Subcutaneous adipose tissue (tissue), 4 donors: ENCODE results near the gene CEP85. TPM values are rescaled to one million over a fixed set of nuclear protein-coding genes. Genes with fewer than 3 reads are reported as not detected.

Source experiments
- CTCF ChIP-seq: fragments of 450-650 bp; IDR thresholded peaks from one replicate; pipeline ENCODE4 v1.5.1; 2016; ENCODE audit warnings: low read depth, mild to moderate bottlenecking, control low read depth, antibody characterized with exemption, moderate library complexity
- total RNA-seq, 4 donors: library from RNA; depleted of rRNA; stranded (reverse); fragments of >200 nt; gene quantifications; one replicate each; pipeline ENCODE4 v1.1.0, GENCODE V29; 2016

Gene CEP85
- total RNA-seq, 4 donors from 2014 or later = 3.7 to 5.4 (median 4.4) TPM

DNA sequence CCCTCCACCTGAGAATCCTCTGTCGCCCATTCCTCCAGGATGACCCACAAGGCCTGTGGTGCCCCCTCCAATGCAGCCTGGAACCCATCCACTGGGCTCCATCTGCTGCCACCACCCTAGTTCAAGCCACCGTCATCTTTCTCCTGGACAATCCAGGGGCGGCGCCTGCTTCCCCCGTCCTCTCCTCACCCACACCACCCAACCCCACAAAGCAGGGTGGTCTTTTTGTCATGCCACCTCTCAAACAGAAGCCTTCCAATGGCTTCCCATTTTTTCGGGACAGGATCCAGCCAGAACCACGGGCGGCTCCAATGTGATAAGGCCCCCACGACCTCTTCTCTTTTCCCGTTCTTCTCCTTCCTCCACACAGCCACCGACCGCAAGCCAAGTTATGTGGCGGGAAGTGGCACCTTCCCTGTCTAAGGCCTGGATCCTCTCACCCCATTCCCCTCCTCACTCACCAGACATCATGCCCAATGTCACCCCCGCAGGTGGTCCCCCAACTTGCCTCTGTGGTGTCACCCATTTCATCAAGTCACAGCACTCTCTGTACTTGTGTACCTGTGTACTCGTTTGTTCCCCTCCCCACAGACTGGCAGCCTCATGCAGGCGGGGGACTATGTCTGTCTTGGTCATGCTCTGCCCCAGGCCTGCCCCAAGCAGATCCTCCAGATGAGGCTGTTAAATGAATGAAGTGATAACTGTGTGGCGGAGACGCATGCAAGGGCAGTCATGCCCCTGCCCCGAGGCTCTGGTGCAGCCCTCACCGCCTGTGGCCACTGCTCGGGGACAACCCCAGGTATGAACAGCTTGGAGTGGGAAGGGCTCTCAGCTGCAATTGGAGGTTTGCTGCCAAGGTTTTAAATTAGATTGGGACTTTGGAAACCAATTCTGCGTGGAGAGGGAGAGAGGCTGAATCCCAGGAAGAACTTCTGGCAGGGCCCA, 61.5 kb downstream of the CEP85 start:
- TF ChIP-seq CTCF = no peak

DNA sequence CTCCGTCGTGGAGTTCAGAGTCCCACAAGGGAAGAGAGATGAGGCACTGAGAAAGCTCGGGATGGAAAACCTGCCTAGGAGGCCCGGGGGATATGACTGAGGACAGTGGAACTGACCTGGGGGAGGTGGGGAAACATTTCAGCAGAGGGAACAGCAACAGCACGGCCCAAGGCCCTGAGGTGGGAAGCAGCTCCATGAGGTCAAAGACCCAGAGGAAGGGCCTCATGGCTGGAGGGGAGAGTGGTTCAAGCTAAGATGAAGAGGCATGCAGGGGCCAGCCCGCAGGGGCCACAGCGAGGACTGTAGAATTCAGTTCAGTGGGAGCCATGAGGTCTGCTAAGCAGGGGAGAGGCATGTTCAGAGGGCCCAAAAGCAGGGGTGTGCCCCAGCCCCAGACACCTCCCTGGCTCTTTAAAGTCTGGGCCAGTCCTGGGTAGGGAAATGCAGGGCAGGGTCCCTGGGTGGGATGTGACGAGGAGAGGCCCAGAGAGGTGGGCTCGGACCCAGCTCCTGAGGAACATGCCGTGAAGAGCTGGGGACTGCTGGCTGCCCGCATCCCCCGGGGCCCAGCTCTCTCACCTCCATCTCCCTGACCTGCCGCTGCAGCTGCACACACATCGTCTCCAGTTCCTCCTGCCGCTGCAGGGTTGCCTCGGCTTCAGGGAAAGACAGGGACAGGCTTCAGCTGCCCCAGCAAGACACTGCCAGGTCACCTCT, 62.5 kb downstream of the CEP85 start:
- no peak for TF ChIP-seq CTCF

DNA sequence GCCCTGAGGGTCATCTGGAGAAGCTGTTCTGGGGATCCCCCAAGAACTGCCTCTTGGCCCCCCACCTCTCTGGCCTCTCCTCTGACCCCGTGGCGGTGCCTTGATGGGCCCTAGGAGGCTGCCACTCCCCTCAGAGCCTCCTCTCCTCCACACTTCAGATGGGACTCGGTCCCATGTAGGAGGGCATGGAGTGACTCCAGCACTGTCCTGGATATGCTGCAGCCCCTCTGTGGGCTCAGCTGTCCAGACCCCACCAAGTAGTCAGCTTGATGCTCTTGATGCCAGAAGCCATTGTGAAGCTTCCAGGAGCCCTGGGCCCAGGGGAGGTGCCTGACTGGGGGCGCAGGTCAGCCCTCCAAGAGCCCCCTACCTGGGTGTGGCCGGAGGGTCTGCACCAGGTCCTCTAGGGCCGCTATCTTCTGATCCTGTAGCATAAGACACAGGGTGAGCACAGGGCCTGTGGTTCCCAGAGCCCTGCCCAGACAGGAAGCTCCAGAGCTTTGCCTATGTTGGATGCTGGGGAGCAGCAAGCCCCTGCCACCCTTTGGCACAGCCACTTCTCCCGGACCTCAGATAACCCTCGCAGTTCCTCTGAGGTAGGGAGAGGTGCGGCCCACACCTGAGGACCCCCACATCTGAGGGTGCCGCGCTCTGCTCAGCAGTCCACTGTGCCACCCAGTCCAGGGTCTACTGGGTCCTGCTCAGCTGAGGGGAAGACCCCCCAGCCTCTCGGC, 63.2 kb downstream of the CEP85 start:
- no peak for TF ChIP-seq CTCF

DNA sequence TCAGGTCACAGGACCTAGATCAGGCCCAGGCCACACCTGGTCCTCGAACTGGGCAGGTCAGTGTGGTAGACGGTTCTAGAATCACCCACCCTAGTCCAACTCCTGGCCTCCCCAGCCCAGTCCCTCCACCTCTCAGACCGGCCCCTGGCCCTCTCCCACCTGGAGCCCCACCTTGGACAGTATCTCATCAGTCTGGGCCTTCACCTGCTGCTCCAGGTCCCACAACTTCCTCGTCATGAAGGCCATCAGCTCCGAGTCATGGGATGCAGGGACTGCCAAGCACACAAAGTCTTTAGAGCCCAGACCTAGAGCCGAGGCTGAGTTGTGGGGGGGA, 63.8 kb downstream of the CEP85 start:
- TF ChIP-seq CTCF = no peak

DNA sequence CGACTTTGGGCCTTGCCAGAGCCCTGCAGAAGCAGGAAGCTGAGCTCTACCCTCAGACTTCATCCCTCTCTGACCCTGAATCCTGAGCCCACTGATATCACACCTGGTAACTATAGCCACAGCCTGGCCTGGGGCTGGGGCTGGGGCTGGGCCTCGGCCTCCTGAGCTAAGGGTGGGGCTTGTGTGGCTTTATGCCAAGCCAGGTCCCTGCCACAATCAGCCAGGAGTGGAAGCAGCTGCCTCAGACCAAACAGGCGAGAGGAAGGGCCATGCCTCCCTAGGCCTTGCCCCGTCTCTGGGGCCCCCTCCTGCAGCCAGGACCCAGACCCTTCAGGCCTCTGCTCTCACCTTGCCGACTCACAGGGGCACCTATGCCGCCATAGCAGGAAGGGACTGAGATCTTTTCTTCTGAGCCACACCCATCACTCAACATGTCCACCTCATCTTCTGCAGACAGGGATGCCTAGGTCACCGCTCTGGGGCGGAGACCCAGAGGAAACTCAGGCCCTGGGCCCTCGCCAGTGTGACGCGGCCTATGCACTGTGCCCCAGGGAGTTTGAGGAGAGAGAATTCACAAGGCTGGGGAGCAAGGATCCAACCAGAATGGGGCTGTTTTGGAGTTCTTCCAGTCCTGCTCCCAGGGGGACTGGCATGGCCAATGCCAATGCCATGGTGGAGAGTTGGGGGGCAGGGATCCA, 66.7 kb downstream of the CEP85 start:
- TF ChIP-seq CTCF = no peak

- TF ChIP-seq CTCF = no peak
Observed at GRCh38 chr1:26302733-26303405, 68.9 kb downstream of the CEP85 start.
